ENCODE data around the gene DYTN. TPM values are rescaled to one million over a fixed set of nuclear protein-coding genes. Genes with fewer than 3 reads are reported as not detected.

Gene DYTN
- total RNA-seq, 2 experiments from 2014 or later: not detected

Other genes starting within 250 kb of the DYTN start
- gene FAM237A, start 75.9 kb downstream of the DYTN start, total RNA-seq: not detected
- under 1 TPM; 0.74 to 0.87 TPM for gene MDH1B, start 46.9 kb upstream of the DYTN start, total RNA-seq
- 10 to 100 TPM; 31.3 to 32.0 TPM for gene FASTKD2, start 47.2 kb upstream of the DYTN start, total RNA-seq
- gene CPO, start 221.1 kb upstream of the DYTN start, total RNA-seq: not detected